ENCODE results near the gene KIAA1671.
A peak's percentile ranks its signal among the peaks of the same experiment; 100 is the strongest.

KIAA1671 gene

GRCh38 chr22:25120761-25121212, 168.3 kb downstream of the KIAA1671 start:
- no peak for DNase-seq

DNA sequence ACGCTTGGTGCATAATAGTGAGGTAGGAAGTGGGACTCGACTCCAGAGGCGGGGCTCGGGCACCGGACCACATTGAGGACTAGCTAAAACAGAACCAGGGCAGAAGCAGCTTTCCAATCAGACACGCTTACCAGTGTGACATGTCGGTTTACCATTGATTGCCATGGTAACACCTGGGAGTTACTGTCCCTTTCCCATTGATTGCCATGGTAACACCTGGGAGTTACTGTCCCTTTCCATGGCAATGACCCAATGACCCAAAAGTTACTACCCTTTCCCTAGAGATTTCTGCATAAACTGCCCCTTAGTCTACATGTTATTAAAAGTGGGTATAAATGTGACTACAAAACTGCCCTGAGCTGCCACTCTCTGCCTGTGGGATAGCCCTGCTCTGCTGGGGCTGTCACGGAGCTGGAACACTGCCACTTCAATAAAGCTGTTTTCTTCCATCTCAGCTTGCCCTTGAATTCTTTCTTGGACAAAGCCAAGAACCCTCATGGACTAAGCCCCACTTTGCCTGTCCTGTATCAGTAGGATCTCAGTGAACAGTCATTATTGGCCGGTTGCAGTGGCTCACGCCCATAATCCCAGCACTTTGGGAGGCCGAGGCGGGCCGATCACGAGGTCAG, 169.7 kb downstream of the KIAA1671 start:
- DNase-seq, result no peak

- no peak for DNase-seq
These were observed 171.2 kb downstream of the KIAA1671 start for GRCh38 chr22:25123677-25124076.

GRCh38 chr22:25125693-25126357, 173.3 kb downstream of the KIAA1671 start:
- DNase-seq, result no peak

DNA sequence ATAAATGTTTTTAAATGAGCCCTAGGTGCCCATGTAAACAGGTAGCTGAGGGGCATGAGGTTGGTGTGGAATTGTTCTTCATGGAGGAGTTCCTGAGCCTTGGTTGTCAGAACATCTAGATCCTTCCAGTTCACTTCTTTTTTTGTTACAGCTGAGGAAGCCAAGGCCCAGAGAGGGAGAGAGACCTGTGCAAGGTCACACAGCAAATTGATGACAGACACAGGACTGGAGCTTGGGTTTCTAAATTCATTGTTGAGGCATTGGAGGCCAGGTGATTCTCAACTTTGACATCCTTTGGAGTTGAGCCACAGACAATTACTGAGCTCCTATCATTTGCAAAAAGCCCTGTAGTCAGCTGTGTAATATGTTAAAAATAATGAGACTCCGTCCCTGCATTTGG, 174.0 kb downstream of the KIAA1671 start:
- DNase-seq, result no peak

DNA sequence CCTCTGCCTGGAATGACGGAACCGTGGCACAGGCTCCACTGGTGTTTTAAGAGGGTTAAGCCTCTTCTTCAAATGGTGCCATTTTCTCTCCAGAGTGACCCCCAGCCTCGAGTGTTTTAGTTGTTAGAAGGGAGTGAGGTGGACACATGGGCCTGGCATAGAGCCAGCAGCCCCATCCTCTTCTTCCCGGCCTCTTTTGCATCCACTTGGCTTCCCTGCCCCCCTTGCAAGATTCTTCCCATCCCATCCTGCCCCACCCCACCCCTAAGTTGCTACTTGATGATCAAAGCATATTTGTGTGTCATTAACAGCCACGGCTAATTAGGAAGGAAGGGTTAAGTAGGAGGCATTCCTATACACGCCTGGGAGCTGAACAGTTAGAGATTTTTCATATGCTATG, 174.8 kb downstream of the KIAA1671 start:
- DNase-seq, result no peak

DNA sequence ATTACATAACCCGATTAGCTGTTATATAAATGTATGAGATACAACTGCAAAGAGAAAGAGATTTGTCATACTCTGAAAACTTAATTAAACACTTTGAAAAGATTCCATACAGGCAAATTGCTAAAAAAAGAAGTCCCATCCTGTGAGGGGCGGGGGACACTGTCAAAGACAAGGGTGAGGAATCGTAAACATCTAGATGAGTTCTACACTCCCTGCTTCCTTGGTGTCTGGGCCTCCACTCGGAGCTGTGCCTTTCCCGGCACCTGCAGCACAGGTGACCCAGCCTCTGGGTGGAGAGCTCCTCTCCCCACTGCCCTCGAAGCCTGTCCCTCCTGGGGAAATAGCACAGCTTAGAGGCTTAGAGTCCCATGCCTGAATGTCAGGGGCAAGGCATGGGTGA, 177.9 kb downstream of the KIAA1671 start:
- DNase-seq, result no peak

- DNase-seq, result no peak
These were observed 178.8 kb downstream of the KIAA1671 start for GRCh38 chr22:25131198-25131887.

GRCh38 chr22:25134028-25134427, 181.5 kb downstream of the KIAA1671 start:
- no peak for DNase-seq

DNA sequence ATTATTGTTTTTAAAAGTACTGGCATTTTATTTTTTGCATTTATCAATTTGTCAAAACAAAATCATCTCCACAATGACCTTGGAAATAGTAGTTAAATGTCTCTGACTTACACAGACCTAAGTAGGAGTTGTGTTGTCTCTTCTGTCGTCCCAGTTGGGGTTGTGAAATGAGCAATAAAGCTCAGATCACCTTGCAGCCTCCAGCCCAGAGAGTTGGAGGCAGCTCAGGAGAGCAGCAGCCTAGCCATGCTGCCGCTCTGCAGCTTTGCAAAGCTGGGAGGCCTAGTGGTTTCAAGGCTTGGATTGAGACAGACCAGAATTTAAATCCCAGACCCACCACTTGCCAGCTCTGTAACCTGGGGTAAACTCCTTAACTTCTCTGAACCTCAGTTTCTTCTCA, 181.9 kb downstream of the KIAA1671 start:
- DNase-seq, result no peak

- no peak for DNase-seq
These were observed 184.5 kb downstream of the KIAA1671 start for GRCh38 chr22:25136953-25137576.

DNA sequence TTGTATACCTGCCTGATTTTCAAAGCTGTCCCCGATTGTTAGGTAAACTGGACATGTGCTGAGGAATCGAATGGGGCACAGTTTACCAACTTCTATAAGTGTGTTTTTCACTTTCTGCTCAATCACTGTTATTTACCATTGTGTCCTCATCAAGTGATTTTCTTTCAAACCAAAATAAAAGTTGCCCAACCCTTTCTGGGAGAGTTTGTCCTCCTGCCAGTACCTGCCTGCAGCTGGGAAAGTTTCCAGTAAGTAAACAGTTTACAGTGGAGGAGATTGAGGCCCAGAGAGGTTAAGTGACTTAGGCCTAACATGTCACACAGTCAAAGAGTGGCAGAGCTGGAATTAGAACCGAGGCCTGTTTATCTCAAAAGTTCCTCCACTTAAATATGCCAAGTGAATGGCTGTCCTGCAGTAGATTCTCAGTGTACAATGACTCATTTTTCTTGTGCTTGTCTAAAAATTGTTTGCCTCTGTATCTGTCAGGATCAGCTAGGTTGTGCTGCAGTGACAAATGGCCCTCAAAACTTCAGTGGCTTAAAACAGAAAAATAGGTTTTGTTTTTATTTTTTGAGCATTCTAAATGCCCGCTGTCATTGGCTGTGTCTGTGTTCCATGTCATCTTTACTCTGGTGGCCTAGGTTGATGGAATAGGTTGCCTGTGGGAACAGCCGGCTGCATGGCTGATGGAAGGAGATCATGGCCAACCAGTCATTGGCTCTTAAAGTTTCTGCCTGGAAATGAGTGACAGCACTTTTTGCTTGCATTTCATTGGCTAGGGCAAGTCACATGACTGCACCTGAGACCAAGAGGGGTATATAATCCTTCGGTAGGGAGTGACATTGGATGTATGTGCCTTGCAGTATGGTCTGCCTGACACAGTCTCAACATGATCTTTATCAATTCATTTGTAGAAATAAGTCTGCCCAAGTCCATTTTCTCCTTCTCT, 185.3 kb downstream of the KIAA1671 start:
- DNase-seq, result no peak

- peak; percentile 58 for DNase-seq
These were observed 186.5 kb downstream of the KIAA1671 start for GRCh38 chr22:25139062-25139461.

GRCh38 chr22:25142102-25142501, 189.6 kb downstream of the KIAA1671 start:
- no peak for DNase-seq

DNA sequence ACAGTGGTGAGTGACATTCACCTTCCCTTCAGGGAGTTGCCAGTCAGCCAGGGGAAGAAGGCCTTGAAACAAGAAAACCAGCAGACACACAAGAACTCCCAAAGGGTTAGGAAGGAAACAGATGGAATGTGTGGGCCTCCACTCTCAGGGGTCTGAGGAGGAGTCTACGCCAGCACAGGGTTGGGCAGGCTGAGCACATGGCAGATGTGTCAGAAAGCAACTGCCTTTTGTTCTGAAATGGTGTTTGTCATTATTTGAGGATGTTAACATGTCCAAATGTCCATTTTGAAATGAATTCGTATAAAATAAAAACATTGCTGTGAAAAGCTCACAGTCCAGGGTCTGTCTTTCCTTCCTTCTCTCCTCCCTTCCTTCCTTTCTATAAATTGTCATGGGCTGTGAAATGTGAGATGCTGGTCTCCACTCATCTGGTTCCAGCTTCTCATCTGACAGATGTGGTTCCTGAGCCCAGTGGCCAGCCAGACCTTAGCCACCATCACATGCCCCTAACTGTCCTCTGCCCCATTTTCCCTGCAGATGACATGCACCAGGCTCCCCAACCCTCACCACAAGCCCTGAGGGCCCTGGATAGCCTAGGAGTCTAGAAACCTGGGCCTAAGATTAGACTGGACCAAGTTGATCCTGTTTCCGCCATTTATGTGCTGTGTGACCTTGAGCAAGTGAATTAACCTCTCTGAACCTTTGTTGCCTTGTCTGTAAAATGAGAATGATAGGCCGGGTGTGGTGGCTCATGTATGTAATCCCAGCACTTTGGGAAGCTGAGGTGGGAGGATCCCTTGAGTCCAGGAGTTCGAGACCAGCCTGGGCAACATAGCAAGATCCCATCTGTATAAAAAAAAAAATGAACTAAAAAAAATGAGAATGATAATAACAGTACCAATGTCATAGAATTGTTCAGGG, 190.9 kb downstream of the KIAA1671 start:
- DNase-seq, result no peak

- no peak for DNase-seq
These were observed 192.0 kb downstream of the KIAA1671 start for GRCh38 chr22:25144522-25144921.

GRCh38 chr22:25146307-25146706, 193.8 kb downstream of the KIAA1671 start:
- DNase-seq, result no peak

DNA sequence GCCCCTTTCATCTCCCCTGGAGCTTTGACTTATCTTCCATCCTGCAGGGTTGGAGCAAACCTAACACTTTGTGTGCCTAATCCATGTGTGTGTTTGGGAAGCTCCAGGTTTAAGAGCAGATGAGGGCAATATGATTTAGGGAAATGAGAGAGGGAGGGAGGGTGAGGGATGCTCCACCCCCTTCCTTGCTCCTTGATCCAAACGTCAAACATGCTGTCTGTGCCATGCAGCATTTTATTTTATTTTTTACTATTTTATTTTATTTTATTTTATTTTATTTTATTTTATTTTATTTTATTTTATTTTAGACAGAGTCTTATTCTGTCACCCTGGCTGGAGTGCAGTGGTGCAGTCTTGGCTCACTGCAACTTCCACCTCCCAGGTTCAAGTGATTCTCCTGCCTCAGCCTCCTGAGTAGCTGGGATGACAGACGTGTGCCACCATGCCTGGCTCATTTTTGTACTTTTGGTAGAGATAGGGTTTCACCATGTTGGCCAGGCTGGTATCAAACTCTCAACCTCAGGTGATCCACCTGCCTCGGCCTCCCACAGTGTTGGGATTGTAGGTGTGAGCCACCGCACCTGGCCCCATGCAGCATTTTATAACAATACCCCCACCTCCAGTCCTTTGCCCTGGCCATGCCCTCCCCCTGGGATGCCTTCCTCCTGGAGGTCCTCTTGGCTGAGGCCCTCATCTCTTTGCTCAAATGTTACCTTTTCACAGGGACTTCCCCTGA, 194.6 kb downstream of the KIAA1671 start:
- no peak for DNase-seq

GRCh38 chr22:25147642-25147928, 195.1 kb downstream of the KIAA1671 start:
- no peak for DNase-seq

- no peak for DNase-seq
These were observed 195.7 kb downstream of the KIAA1671 start for GRCh38 chr22:25148149-25148691.

GRCh38 chr22:25149014-25149413, 196.5 kb downstream of the KIAA1671 start:
- DNase-seq, result no peak

All from right hindlimb (tissue), 1 donor.